Ectodermal cell (in vitro differentiated cells): ENCODE results near the gene TBC1D9.

Source experiments
- H3K27ac ChIP-seq: 2 replicates; pipeline ENCODE4 v1.7.0; 2013; ENCODE audit warnings: mild to moderate bottlenecking, low read depth, low read length; ENCODE audit not compliant: insufficient read depth, poor library complexity, severe bottlenecking
- H3K27me3 ChIP-seq: 2 replicates; pipeline ENCODE4 v1.7.0; 2013; ENCODE audit warnings: mild to moderate bottlenecking, low read length; ENCODE audit not compliant: insufficient read depth, control insufficient read depth, poor library complexity, severe bottlenecking
- H3K36me3 ChIP-seq: one replicate; pipeline ENCODE4 v1.7.0; 2013; ENCODE audit warnings: low read length; ENCODE audit not compliant: control insufficient read depth, insufficient read depth
- H3K4me1 ChIP-seq: one replicate; pipeline ENCODE4 v1.7.0; 2013; ENCODE audit warnings: low read length; ENCODE audit not compliant: control insufficient read depth, insufficient read depth
- H3K4me3 ChIP-seq: 2 replicates; pipeline ENCODE4 v1.7.0; 2013; ENCODE audit warnings: low read depth, low read length, control low read depth; ENCODE audit not compliant: insufficient read depth
- H3K9me3 ChIP-seq: 2 replicates; pipeline ENCODE4 v1.7.0; 2013; ENCODE audit warnings: mild to moderate bottlenecking, low read length, moderate library complexity; ENCODE audit not compliant: control insufficient read depth
- WGBS, 2 experiments: methylation state at CpG; one replicate each; pipeline ENCODE4 v1.1.7; 2013; ENCODE audit warnings: missing lambda C conversion rate in 2 of 2; 5-methylcytosine and 5-hydroxymethylcytosine counted together

TBC1D9 gene

GRCh38 chr4:140710908-140711622, 45.1 kb downstream of the TBC1D9 start:
- WGBS, 2 experiments = 94 to 95% methylated on average over 8 to 10 of the region's 11 CpGs

GRCh38 chr4:140707325-140707724, 48.9 kb downstream of the TBC1D9 start:
- H3K27me3 ChIP-seq = no peaks in the 10 kb centered on the region
- H3K4me3 ChIP-seq = no peak overlapping the region
- 90 to 91% methylated on average over 1 of the region's 1 CpG for WGBS, 2 experiments
- no peak overlapping the region for H3K27ac ChIP-seq
- no peaks in the 10 kb centered on the region for H3K4me1 ChIP-seq
- no peaks in the 10 kb centered on the region for H3K36me3 ChIP-seq
- no peaks in the 10 kb centered on the region for H3K9me3 ChIP-seq

More at GRCh38 chr4:140710908-140711622, 45.1 kb downstream of the TBC1D9 start:
- Histone ChIP-seq H3K9me3 (no peaks in the 10 kb centered on the region), H3K4me3 (no peak overlapping the region), H3K4me1 (no peaks in the 10 kb centered on the region), H3K27ac (no peak overlapping the region), H3K36me3 (no peaks in the 10 kb centered on the region), H3K27me3 (no peaks in the 10 kb centered on the region)

GRCh38 chr4:140706665-140707064, 49.5 kb downstream of the TBC1D9 start:
- Histone ChIP-seq H3K36me3 (no peaks in the 10 kb centered on the region), H3K27ac (no peak overlapping the region), H3K9me3 (no peaks in the 10 kb centered on the region), H3K27me3 (no peaks in the 10 kb centered on the region), H3K4me1 (no peaks in the 10 kb centered on the region), H3K4me3 (no peak overlapping the region)
- 100% methylated on average over 1 of the region's 1 CpG; no CpG with 5 or more reads in 1 of the 2 experiments for WGBS, 2 experiments

GRCh38 chr4:140706276-140706625, 49.9 kb downstream of the TBC1D9 start:
- no peaks in the 10 kb centered on the region for H3K27me3 ChIP-seq
- H3K4me1 ChIP-seq = no peaks in the 10 kb centered on the region
- WGBS, 2 experiments = 91 to 94% methylated on average over 2 of the region's 2 CpGs
- no peak overlapping the region for H3K27ac ChIP-seq
- no peaks in the 10 kb centered on the region for H3K9me3 ChIP-seq
- no peak overlapping the region for H3K4me3 ChIP-seq
- H3K36me3 ChIP-seq = no peaks in the 10 kb centered on the region

- 91 to 92% methylated on average over 8 of the region's 8 CpGs for WGBS, 2 experiments
- Histone ChIP-seq H3K36me3 (no peaks in the 10 kb centered on the region), H3K27me3 (no peaks in the 10 kb centered on the region), H3K4me1 (no peaks in the 10 kb centered on the region), H3K4me3 (no peak overlapping the region), H3K9me3 (no peaks in the 10 kb centered on the region), H3K27ac (no peak overlapping the region)
These were observed 50.4 kb downstream of the TBC1D9 start for GRCh38 chr4:140705625-140706275.

GRCh38 chr4:140704964-140705363, 51.2 kb downstream of the TBC1D9 start:
- Histone ChIP-seq H3K27ac (no peak overlapping the region), H3K27me3 (no peaks in the 10 kb centered on the region), H3K4me3 (no peak overlapping the region), H3K4me1 (no peaks in the 10 kb centered on the region), H3K9me3 (no peaks in the 10 kb centered on the region), H3K36me3 (no peaks in the 10 kb centered on the region)
- WGBS, 2 experiments = 79 to 91% methylated on average over 2 of the region's 2 CpGs

- Histone ChIP-seq H3K36me3 (no peaks in the 10 kb centered on the region), H3K9me3 (no peaks in the 10 kb centered on the region), H3K4me3 (no peak overlapping the region), H3K27ac (no peak overlapping the region), H3K4me1 (no peaks in the 10 kb centered on the region), H3K27me3 (no peaks in the 10 kb centered on the region)
- 90 to 93% methylated on average over 3 to 4 of the region's 4 CpGs for WGBS, 2 experiments
These were observed 51.7 kb downstream of the TBC1D9 start for GRCh38 chr4:140704392-140704960.

- Histone ChIP-seq H3K4me3 (no peak overlapping the region), H3K27ac (no peak overlapping the region), H3K36me3 (no peaks in the 10 kb centered on the region), H3K4me1 (no peaks in the 10 kb centered on the region), H3K9me3 (no peaks in the 10 kb centered on the region), H3K27me3 (no peaks in the 10 kb centered on the region)
- 90 to 96% methylated on average over 1 of the region's 2 CpGs for WGBS, 2 experiments
These were observed 52.7 kb downstream of the TBC1D9 start for GRCh38 chr4:140703463-140703862.

GRCh38 chr4:140702096-140702757, 54.0 kb downstream of the TBC1D9 start:
- H3K36me3 ChIP-seq = no peaks in the 10 kb centered on the region
- 95 to 96% methylated on average over 6 of the region's 6 CpGs for WGBS, 2 experiments
- no peak overlapping the region for H3K4me3 ChIP-seq
- H3K4me1 ChIP-seq = no peaks in the 10 kb centered on the region
- no peaks in the 10 kb centered on the region for H3K27me3 ChIP-seq
- no peak overlapping the region for H3K27ac ChIP-seq
- no peaks in the 10 kb centered on the region for H3K9me3 ChIP-seq

- Histone ChIP-seq H3K4me1 (no peaks in the 10 kb centered on the region), H3K27ac (no peak overlapping the region), H3K36me3 (no peaks in the 10 kb centered on the region), H3K4me3 (no peak overlapping the region), H3K27me3 (no peaks in the 10 kb centered on the region), H3K9me3 (no peaks in the 10 kb centered on the region)
- 98 to 99% methylated on average over 5 to 6 of the region's 6 CpGs for WGBS, 2 experiments
These were observed 55.1 kb downstream of the TBC1D9 start for GRCh38 chr4:140701071-140701470.
